Hypothalamus (tissue), 51 donors: ENCODE data around the gene RCAN2.
A peak's percentile ranks its signal among the peaks of the same experiment; 100 is the strongest.

Source experiments
- DNase-seq, 51 donors: peaks; one replicate each; lab custom pipeline; 2025; lab: John Stamatoyannopoulos, UW

Gene RCAN2

DNA sequence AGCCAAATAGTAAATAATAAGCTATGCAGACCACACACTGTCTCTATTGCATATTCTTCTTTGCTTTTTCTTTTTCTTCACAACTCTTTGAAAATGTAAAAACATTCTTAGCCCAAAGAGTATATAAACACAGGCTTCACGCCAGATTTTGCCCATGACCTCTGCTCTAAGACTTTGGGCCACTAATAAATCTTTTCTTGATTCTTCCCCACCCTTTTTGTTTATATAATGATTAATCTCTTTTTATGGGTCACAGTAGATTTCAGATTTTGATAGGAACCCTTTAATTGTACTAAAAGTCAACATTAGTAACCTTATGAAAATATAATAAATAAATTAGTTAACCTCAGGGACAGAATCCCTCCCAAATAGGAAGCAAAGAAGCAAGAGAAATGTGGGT lies 304.7 kb downstream of the RCAN2 start:
- no peak for DNase-seq

DNA sequence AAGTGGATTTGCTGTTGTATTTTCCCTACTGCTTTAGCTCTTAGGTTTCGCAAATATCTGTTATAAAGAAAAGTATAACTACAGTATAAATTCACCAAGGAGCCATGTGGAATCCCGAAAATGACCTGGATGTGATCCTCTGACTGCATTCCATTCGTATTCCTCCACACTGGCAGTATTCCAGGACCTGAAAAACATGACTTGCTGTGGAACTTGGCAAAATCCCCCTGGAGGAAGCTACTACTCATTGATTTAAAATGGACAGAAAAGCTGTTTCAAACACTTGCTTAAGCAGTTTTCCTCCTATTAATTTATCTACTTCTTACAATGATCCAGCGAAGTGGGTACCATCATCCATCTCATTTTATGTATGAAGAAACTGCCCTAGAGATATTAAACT lies 307.1 kb downstream of the RCAN2 start:
- no peak for DNase-seq

DNA sequence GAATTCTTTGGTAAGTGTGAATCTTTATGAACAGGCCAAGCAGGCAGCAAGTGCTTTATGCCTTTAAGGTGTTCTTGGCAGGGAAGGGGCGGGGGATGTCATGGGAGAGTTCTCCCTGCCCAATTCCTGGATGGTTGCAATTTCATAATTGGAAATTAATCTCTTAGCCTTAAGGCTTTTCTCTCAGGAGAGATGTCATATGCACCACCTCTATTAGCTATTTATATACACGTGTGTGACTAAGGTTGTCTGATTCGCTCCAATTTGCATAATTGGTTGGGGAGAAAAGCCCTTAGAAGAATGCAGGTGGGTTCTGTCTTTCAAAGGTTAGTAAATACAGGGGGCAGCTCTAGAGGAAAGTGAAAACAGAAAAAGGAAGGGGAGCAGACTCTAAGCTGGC lies 315.3 kb downstream of the RCAN2 start:
- DNase-seq: no peak

DNA sequence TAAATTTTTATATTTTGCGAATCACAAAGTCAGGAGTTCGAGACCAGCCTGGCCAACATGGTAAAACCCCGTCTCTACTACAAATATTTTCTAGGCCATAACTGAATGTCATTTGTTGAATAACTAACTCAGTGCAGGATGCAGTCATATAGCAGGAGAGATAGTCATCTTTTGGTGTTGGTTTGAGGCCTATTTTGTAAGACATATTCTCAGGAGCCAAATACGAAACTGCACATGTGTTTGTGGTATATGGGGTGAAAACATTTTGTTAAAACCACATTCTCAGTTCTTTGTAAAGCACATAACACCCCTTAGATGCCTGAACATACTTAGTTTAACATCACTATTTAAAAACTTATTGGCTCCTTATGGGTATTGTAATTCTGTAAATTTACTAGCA lies 315.8 kb downstream of the RCAN2 start:
- no peak for DNase-seq

DNA sequence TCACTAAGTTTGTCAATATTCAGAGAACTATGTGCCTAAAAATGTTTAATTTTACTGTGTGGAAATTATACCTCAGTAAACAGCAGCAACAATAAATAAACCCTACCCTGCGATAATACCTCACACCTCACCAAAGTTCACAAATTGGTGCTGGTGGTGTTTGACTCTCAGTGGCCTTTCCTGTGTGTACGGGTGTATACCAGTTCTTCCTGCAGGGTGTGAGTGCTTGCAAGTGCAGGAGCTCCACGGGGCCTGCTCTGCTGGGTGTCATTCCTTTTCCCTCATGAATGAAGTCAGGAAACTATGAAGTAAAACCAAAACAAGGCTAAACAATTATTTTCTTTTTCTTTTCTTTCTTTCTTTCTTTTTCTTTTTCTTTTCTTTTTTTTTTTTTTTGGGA lies 316.3 kb downstream of the RCAN2 start:
- DNase-seq: no peak

DNA sequence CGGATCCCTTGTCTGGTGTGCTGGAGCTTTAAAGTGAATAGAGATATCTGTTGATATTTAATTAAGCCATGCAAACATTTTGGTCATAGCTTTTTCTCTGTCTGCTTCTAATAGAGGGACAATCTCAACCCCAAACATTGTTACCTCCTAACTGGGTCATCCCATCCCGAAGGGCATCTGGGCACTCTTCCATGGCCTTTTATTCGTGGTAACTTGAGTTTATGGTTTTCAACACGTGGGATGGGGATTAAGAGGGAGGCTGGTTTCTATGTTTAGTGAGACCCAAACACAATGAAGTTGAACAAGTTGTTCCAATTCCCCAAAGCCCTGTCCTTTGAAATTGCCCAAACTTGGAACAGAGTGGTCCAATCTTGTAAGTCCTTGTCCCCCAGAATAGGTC lies 319.1 kb downstream of the RCAN2 start:
- DNase-seq: peak in 2 of 51 donors; percentile 13 to 14
